ENCODE results near the gene C3orf18.

The C3orf18 gene

DNA sequence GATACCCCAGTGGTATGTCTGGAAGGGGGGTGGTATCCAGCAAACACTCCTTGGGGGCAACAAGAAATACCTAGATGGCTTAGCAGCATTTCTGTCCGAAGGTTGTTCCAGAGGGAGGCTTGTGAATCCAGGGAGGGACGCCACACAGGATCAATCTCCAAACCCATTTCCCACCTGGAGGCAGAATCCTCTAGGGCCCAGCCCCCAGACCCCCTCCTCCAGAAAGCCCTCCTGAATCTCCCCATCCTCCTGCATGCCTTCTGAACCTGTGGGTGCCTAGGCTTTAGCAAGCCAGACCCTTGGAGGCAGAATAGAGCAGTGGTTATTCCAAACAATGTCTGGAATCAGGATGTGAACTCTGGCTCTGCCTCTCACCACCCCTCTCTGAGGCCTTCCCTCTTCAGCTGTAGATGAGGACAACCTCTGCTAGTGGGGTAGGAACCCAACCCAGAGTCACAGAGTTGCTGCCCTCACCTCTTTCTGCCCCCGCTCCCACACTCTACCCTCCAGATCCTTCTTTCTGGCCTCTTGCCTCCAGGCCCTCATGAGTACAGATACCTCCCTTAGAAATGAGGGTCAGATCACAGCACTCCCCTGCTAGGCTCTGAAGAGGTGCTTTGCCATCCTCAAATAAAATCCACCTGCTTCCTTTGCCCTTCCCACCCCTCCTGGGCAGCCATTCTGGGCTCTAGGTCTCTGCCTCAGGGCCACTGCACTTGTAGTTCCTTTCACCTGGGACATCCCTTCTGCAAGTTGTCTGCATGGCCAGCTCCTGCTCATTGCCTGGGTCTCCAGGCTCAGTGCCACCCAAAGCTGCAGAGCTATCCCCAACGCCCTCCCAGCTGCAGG lies 35.9 kb upstream of the C3orf18 start:
- no peak for DNase-seq

DNA sequence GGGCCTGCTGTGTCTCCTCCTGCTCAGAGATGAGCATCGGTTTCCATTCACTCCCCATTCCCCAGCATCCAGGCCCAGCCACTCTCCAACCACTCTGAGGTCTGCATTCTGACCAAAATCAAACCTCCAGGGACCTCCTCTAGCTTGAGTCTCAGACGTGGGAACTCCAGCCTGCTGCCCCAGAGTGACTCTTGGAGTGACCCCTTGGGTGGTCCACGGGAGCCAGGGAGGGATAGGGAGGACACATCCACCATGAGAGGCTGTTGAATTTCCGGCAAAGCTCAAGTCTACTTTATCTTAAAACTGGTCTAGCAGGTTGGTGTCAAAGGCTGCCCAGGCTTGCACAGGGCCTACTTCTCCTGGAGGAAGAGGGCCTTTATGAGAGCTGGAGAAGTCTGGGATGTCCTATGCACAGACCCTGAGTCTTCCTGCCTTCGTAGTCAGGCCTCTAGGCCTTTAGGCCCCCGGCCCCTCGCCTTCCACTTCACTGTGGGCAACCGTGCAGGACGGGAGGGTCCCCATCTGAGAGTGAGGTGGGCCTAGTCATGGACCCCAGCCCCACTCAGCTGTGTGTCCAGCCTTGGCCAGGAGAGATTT lies 35.1 kb upstream of the C3orf18 start:
- DNase-seq: no peak

GRCh38 chr3:50600841-50601591 lies 33.5 kb upstream of the C3orf18 start:
- DNase-seq: peak; percentile 81

- DNase-seq: no peak
Measured at GRCh38 chr3:50600141-50600753, 32.7 kb upstream of the C3orf18 start.

DNA sequence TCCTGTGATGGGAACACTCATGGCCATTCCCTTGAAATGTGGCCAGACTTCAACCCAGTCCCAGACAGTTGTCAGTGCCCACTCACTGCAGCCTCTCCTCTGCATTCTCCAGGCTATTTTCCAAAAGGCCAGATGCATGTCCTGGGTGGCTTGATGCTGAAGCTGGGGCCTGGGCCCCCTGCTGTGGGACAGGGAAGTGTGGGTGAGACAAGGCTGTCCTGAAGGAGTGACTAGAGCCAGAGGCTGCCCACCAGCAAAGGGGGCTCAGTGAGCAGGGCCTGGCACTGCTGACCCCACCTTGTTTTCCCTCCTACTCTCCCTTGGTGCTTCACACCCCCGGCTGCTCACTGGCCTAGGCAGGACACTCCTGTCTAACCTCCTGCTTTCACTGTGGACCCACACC lies 32.2 kb upstream of the C3orf18 start:
- DNase-seq: no peak

DNA sequence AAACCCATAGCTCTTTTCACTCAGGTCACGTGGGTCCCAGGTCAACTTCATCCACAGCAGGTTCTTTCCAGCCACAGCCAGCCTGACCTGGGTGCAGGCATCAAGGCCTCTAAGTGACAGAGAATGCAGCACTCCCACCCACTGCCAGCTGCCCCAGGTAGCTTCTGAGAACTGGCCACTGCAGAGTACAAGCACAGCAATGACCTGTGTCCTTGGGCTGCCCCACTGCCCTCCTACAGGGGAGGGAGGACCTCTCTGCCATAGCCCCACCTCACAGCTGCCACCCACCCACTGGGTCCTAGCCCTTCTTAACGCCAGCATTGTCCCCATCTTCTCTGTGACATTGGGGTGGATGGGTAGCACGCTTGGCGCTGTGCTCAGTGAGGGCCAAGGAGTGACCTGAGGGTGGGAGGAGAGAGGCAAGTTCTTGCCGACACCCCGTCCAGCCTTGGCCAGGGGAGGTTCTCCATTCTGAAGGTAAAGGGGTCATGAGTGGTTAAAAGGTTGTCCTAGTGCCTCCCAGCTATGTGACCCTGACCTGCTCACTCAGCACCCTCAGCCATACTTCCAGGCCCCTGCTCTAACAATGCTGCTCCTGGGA lies 31.7 kb upstream of the C3orf18 start:
- no peak for DNase-seq

GRCh38 chr3:50594253-50594785 lies 26.8 kb upstream of the C3orf18 start:
- no peak for DNase-seq

DNA sequence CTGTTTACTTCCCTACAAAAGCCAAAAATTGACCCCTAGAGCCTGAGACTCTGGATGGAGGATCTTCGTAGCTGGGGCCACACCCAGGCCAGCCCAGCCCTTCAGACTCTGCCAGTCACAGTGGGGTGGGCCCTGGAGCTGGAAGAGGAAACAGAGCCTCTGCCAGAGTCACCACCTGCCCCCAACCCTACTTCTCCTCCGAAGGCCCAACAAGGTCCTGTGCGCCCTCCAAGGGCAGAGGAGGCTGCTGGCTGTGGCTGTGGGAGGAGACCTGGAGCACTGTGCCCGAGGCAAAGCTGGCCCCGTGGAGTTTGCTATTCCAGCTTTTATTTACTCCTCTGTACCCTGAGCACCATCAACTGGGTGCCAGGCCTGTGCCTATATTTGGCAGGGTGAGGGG lies 25.0 kb upstream of the C3orf18 start:
- DNase-seq: no peak

GRCh38 chr3:50591196-50591741 lies 23.7 kb upstream of the C3orf18 start:
- no peak for DNase-seq

- DNase-seq: no peak
Measured at GRCh38 chr3:50588759-50589433, 21.3 kb upstream of the C3orf18 start.

DNA sequence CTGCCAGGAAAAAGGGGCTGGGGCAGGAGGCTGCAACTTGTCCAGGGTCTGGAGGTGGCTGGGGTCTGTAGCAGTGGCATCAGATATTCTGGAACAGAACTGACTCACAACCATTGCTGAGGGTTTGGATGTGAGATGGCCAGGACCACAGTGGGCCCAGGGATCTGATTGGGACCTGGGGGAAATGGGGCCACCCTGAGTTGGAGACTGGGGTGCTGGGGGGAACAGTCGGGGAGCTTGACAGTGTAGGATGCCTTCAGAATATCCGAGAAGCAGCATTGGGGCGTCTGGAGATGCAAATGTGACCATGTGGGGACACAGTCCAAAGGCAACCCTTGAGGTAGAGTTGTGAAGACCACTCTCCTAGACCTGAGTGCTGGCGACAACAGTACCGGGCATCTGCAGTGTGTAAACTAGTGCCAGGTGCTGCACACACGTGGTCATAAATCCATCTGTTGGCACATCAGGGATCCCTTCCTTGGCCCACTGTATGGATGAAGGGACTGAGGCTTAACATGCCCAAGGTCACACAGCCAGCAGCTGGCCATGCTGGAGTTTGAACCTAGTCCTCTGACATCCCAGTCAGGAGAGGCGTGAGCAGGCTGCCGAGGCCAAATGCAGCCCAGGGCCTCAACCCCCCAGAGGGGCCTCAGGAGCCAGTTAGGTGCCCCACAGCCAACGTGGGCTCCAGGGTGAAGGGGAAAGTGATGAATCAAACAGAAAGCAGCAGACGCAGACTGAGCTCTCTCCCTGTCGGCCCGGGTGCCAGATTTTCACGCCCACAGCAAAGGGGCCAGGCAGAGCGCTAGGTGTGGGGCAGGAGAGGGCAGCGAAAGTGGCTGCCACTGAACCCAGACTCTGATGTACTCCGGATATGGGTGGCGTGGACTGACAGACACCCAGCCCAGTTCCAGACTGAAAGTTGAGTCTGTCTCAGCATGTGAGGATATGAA lies 20.5 kb upstream of the C3orf18 start:
- no peak for DNase-seq

DNA sequence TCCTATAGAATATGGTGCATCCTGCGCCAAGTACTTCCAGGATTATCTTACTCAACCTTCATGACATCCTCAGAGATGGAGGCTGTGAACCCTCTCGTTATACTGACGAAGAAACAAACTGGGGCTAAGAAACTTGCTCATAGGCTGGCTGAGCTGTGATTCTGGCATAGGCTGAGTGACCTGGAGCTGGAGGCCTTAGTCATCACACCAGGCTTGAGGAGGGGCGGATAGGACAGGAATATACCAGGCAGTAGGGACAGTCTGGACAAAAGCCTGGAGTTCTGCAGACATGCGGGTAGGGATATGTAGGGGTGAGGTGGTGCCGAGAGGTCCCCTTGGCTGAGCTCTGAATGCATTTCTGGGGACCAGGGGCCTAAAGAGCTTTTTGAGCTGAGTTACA lies 19.8 kb upstream of the C3orf18 start:
- DNase-seq: no peak

DNA sequence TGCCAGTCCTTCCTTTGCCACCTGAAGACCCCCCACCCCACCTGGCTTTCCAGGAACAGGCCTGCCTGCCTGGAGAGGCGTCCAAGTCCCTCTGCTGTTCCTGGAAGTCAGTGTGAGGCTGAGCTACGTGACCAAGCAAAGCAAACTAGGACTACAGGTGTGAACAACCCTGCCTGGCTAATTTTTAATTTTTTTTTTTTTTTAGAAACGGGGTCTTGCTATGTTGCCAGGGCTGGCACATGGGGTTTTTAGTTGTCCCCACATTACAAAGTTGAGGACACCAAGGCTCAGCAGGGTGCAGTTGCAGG lies 19.2 kb upstream of the C3orf18 start:
- no peak for DNase-seq

DNA sequence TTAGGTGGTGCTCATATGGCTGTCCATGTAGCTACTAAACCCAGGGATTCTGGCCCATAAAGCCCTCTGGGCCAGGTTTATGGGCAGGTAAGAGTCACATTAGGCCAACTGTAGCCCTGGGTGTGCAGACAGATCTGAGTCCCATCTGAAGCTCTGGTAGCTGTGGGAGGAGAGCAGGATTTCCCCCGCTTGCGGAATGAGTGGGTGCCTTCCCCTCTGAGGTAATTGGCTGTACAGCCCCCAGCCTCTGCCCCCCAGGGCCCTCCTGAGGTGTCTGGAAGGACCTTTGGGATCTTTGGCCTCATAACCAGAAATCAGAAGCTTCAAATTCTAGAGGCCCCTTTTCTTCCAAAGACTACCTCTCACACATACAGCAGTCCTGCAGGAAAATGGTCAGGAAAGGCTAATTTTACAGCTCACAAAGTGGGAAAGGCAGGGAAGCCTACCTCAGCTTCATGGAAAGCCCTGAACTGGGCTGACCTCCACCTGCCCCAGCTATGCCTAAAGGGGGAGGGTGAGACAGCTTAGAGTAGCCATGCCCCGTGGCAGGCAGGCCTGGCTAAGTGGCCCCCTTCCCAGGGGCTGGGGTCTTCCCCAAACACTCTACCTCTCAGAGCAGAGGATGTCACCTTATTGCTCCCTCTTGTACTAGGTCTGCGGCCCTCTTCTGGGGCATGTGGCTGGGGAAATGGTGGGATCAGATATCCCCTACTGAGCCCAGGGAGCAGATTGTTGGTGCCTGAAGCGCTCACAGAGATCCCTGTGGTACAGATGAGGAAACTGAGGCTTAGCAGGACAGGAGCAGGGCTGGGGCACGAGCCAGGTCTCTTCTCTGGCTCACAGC lies 18.6 kb upstream of the C3orf18 start:
- no peak for DNase-seq

- DNase-seq: no peak
Measured at GRCh38 chr3:50584391-50584790, 16.8 kb upstream of the C3orf18 start.

- DNase-seq: no peak
Measured at GRCh38 chr3:50583897-50584296, 16.4 kb upstream of the C3orf18 start.

GRCh38 chr3:50582083-50582482 lies 14.5 kb upstream of the C3orf18 start:
- no peak for DNase-seq

DNA sequence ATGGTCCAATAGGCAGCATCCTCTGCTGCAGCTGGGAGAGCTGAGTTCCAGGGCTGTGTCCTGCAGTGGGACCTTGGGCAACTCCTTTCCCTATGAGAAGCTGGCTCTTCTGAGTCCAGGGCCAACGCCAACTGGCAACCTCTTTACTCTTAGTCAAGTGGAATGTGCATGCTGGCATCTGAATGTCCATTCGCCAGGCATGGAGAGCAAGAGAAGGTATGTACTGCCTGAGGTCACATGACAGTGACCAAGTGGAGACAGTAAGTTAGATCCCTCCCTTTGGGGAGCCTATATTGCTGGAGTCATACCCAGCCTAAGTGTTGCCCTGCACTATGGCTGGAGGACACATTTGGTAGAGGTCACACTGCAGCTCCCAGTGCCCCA lies 13.9 kb upstream of the C3orf18 start:
- DNase-seq: no peak

- no peak for DNase-seq
Measured at GRCh38 chr3:50580683-50581458, 13.3 kb upstream of the C3orf18 start.
